Tibial artery (tissue), 4 donors: ENCODE measurements around the gene PTPRU.

Experiments used
- DNase-seq, 2 donors: peaks; one replicate each; pipeline ENCODE4 v3.0.0-alpha.2; 2019
- H3K27ac ChIP-seq, 2 donors: fragments of 200-600 bp; sonication (generic) in 1 of 2; 1 replicate in 1 of 2; 2 replicates in 1 of 2; pipeline ENCODE4 v1.5.1; 2018 to 2019; ENCODE audit warnings: mild to moderate bottlenecking in 1 of 2
- H3K27me3 ChIP-seq, 2 donors: fragments of 200-600 bp; sonication (generic) in 1 of 2; one replicate each; pipeline versions ENCODE4 v1.5.1 to v1.6.0; 2016 to 2019
- H3K36me3 ChIP-seq, 3 donors: fragments of 200-600 bp; sonication (generic) in 2 of 3; one replicate each; pipeline ENCODE4 v1.5.1; 2016 to 2019; ENCODE audit warnings: mild to moderate bottlenecking in 2 of 3
- H3K4me1 ChIP-seq, 4 donors: fragments of 200-600 bp; sonication (generic) in 2 of 4; 1 replicate in 3 of 4; 2 replicates in 1 of 4; pipeline ENCODE4 v1.5.1; 2016 to 2019
- H3K4me3 ChIP-seq, 2 donors: fragments of 200-600 bp; sonication (generic) in 1 of 2; 1 replicate in 1 of 2; 2 replicates in 1 of 2; pipeline ENCODE4 v1.5.1; 2018 to 2019; ENCODE audit warnings: mild to moderate bottlenecking in 2 of 2
- H3K9me3 ChIP-seq, 3 donors: fragments of 200-600 bp; sonication (generic) in 1 of 3; one replicate each; pipeline ENCODE4 v1.5.1; 2016 to 2019
- intact Hi-C: fragments of 100-400 bp; cut with DNase I; formaldehyde crosslinking; loops from one replicate; pipeline ENCODE4 v1.15.0; 2023; ENCODE audit warnings: low total_unique reads
- TF ChIP-seq, protein P1 (sequence below), 2 experiments: fragments of 200-600 bp in 1 of 2; fragments of 450-650 bp in 1 of 2; IDR thresholded peaks; one replicate each; pipeline ENCODE4 v1.5.1; 2017 to 2019; ENCODE audit warnings: antibody characterized with exemption in 2 of 2, mild to moderate bottlenecking in 1 of 2, moderate library complexity in 1 of 2

The PTPRU gene

DNA sequence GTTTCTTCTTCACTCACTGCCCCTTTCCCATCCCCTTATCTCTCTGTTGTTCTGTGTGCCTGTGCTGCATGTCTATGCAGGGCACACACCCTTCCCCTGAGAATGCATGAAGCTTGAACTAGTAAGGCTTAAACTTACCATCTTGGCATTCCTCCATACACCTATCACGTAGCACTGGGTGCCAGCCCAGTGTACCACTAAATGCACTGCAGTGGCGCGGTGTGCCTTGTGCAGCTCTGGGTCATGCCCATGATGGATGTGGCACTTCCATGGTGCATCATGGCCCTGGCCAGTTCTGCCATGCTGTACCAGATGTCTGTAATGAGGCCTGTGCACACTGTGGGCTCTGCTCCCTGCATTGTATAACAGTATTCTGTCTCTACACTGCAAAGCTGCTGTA is 10.7 kb downstream of the PTPRU start:
- intact Hi-C loops, result loop anchor here (5.0 kb wide), 1 partner anchor 1130 kb away; no protein-coding TSS in a partner anchor

DNA sequence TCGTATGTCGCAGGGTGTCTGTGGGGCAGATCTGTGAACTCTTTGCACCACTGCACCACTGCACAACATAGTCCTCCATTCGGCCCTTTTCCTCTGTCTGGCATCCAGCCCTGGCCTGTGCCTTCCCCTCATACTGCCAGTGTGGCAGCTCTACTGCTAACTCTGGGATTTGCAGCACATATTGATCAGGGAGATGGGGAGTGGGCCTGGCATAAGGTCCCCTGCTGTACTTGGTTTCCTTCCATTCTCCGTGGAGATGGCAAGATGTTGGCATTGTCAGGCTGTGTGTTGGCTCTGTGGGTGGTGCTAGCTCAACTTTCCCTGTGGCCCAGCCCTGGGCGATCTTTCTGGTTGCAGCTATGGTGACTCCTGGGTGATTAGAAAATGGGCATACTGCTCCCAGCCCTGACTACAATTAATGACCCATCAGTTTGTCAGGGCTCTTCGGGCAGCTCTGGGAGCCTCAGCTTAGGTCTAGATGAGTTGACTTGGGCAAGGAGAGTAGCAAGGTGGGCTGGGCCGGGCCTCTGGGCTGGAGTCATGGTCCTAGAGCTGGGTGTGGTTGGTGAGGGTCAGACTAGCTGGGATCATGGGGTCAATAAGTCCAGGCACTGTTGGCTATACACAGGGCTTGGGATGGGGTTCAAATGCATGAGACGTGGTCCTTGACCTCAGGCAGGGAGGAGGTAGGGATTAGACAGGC is 11.4 kb downstream of the PTPRU start:
- Histone ChIP-seq H3K4me3 (no peak overlapping the region), H3K27me3 (no peaks in the 10 kb centered on the region), H3K9me3 (no peaks in the 10 kb centered on the region), H3K4me1 (peaks cover 0 to 4% (median 0%) of the 10 kb centered on the region in 4 donors), H3K36me3 (no peaks in the 10 kb centered on the region), H3K27ac (no peak overlapping the region)
- no peak for DNase-seq
- TF ChIP-seq, protein P1, sequence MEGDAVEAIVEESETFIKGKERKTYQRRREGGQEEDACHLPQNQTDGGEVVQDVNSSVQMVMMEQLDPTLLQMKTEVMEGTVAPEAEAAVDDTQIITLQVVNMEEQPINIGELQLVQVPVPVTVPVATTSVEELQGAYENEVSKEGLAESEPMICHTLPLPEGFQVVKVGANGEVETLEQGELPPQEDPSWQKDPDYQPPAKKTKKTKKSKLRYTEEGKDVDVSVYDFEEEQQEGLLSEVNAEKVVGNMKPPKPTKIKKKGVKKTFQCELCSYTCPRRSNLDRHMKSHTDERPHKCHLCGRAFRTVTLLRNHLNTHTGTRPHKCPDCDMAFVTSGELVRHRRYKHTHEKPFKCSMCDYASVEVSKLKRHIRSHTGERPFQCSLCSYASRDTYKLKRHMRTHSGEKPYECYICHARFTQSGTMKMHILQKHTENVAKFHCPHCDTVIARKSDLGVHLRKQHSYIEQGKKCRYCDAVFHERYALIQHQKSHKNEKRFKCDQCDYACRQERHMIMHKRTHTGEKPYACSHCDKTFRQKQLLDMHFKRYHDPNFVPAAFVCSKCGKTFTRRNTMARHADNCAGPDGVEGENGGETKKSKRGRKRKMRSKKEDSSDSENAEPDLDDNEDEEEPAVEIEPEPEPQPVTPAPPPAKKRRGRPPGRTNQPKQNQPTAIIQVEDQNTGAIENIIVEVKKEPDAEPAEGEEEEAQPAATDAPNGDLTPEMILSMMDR (IDR thresholded peaks at IDR 0.05), result no peak
- intact Hi-C loops, result loop anchor here (5.0 kb wide), 1 partner anchor 1130 kb away; no protein-coding TSS in a partner anchor

More for the DNA sequence above, 10.7 kb downstream of the PTPRU start:
- TF ChIP-seq, protein P1 (IDR thresholded peaks at IDR 0.05), result no peak
- H3K4me1 ChIP-seq, result peaks cover 0 to 4% (median 0%) of the 10 kb centered on the region in 4 donors
- H3K9me3 ChIP-seq, result no peaks in the 10 kb centered on the region
- no peaks in the 10 kb centered on the region for H3K36me3 ChIP-seq
- no peak overlapping the region for H3K27ac ChIP-seq
- no peak for DNase-seq
- H3K27me3 ChIP-seq, result no peaks in the 10 kb centered on the region
- H3K4me3 ChIP-seq, result no peak overlapping the region

DNA sequence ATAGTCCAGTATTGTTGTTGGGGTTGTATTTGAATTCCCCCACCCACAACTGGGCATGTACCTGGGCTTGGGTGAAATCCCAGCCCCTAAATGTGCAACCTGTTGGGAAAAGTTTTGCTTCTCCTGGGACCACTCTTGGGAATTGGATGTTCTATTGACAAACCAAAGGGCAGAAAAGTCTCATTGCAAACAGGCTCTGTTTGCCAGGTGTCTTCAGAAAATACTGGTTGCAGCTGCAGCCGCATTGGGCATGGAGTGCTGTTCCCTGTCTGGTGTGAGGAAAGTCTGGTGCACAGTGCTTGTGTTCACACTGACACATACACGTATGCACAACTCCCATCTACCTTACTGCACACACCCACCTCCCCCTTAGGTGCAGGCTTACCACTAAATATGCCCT is 12.1 kb downstream of the PTPRU start:
- Histone ChIP-seq H3K27ac (no peak overlapping the region), H3K4me1 (peaks cover 0 to 4% (median 0%) of the 10 kb centered on the region in 4 donors), H3K36me3 (no peaks in the 10 kb centered on the region), H3K9me3 (no peaks in the 10 kb centered on the region), H3K4me3 (no peak overlapping the region), H3K27me3 (no peaks in the 10 kb centered on the region)
- intact Hi-C loops, result loop anchor here (5.0 kb wide), 1 partner anchor 1129 kb away; no protein-coding TSS in a partner anchor
- TF ChIP-seq, protein P1 (IDR thresholded peaks at IDR 0.05), result no peak
- no peak for DNase-seq

DNA sequence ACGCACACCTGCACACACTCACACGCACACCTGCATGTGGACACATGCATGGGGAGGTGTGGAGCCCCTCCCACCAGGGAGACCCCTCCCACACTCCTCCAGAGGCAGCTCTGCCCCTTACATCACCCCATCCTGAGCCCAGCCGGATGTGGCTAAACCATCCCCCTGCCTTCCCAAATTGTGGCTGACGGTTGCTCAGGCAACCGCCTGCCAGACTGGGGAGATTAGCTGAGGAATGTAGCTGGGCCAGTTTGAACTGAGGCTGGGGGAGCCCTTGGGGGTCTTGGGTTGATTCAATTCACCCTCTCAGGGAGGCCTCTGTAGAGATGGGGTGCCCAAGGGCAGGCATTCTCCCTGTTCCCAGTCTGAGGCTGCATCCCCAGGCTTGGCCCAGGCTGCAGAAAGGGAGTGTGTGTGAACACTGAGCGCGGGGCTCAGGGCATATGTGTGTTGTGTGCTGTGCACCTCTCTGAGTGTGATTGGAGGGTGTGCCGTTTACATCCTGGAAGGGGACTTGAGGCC is 12.9 kb downstream of the PTPRU start:
- no peaks in the 10 kb centered on the region for H3K36me3 ChIP-seq
- DNase-seq, result no peak
- no peaks in the 10 kb centered on the region for H3K27me3 ChIP-seq
- H3K4me1 ChIP-seq, result peaks cover 0 to 4% (median 0%) of the 10 kb centered on the region in 4 donors
- H3K4me3 ChIP-seq, result no peak overlapping the region
- H3K27ac ChIP-seq, result no peak overlapping the region
- TF ChIP-seq, protein P1 (IDR thresholded peaks at IDR 0.05), result no peak
- intact Hi-C loops, result loop anchor here (5.0 kb wide), 1 partner anchor 1128 kb away; no protein-coding TSS in a partner anchor
- no peaks in the 10 kb centered on the region for H3K9me3 ChIP-seq

DNA sequence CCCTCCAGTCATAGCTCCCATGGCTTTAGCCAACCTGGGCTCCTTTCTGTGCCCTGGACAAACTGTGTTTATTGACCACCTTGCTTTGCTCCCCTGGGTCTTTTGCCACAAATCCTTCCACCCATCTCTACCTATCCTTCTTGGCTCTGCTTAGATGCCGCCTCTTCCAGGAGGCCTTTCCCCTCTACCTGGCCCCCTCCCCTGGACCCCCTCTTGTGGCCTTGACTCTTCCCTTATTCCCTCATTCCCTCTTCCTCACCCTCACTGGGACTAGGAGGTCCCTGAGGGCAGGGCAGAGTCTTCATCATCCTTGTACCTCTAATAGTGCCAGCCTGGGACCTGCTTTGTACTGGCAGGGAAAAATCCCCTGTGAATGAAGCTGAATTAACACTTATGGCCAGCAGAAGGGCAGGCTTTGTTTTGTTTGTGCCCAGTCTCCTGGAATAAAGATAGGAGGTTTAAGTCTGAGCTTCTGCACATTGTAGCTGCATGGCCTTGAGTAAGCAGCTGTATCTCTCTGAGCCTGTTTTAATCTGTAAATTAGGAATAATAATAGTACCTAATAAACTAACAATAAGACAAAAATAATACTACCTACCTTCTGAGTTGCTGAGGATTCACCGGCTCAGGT is 13.7 kb downstream of the PTPRU start:
- H3K9me3 ChIP-seq, result no peaks in the 10 kb centered on the region
- TF ChIP-seq, protein P1 (IDR thresholded peaks at IDR 0.05), result no peak
- intact Hi-C loops, result loop anchor here (5.0 kb wide), 1 partner anchor 1127 kb away; no protein-coding TSS in a partner anchor
- H3K27ac ChIP-seq, result no peak overlapping the region
- H3K4me1 ChIP-seq, result peaks cover 0 to 4% (median 0%) of the 10 kb centered on the region in 4 donors
- no peaks in the 10 kb centered on the region for H3K27me3 ChIP-seq
- DNase-seq, result no peak
- H3K4me3 ChIP-seq, result no peak overlapping the region
- no peaks in the 10 kb centered on the region for H3K36me3 ChIP-seq
